Esophagus squamous epithelium (tissue), 4 donors: ENCODE data around the gene MBD3.

Experiments used
- CTCF ChIP-seq, 6 experiments: fragments of 450-650 bp in 4 of 6; fragments of 200-600 bp in 2 of 6; sonication (generic) in 2 of 6; IDR thresholded peaks; one replicate each; pipeline ENCODE4 v1.5.1; 2016 to 2019; ENCODE audit warnings: antibody characterized with exemption in 6 of 6, mild to moderate bottlenecking in 4 of 6, moderate library complexity in 4 of 6
- POLR2A ChIP-seq, 4 donors: fragments of 450-650 bp; IDR thresholded peaks; one replicate each; pipeline ENCODE4 v1.6.1; 2017; ENCODE audit warnings: antibody characterized with exemption in 4 of 4, mild to moderate bottlenecking in 4 of 4, moderate library complexity in 3 of 4

GRCh38 chr19:1526066-1526778 lies 66.4 kb downstream of the MBD3 start:
- TF ChIP-seq POLR2A (IDR thresholded peaks at IDR 0.05) (no peak), CTCF (IDR thresholded peaks at IDR 0.05) (no peak)
